NCI-H146 (cell line): Measurements from ENCODE around the gene FCHSD2.
A peak's percentile ranks its signal among the peaks of the same experiment; 100 is the strongest.
"Not testable (repeated sequence)": the region's sequence is repeated elsewhere in the genome, so short reads cannot be mapped to it uniquely, and the experiment has no call there.

Experiments used
- DNase-seq: peaks from one replicate; lab custom pipeline; 2025; lab: John Stamatoyannopoulos, UW

Gene FCHSD2

DNA sequence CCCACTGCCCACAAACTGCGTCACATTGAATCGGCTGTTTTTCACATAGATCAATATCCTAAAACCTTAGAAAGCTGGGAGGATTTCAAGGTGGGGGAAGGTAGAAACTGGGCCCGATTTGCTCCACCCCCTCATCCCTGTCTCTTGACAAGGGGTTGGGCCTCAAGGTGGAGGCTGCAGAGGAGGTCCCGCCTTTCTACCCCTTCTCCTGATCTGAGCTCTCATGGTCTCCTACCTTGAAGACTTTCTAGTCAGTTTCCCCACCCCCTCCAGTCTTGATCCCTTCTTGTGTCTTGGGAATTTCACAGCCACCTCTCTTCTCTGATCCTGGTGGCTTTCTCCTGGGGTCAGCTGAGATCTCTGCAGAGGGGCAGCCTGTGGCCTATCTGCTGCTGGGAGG, 343.8 kb downstream of the FCHSD2 start:
- DNase-seq, result no peak

DNA sequence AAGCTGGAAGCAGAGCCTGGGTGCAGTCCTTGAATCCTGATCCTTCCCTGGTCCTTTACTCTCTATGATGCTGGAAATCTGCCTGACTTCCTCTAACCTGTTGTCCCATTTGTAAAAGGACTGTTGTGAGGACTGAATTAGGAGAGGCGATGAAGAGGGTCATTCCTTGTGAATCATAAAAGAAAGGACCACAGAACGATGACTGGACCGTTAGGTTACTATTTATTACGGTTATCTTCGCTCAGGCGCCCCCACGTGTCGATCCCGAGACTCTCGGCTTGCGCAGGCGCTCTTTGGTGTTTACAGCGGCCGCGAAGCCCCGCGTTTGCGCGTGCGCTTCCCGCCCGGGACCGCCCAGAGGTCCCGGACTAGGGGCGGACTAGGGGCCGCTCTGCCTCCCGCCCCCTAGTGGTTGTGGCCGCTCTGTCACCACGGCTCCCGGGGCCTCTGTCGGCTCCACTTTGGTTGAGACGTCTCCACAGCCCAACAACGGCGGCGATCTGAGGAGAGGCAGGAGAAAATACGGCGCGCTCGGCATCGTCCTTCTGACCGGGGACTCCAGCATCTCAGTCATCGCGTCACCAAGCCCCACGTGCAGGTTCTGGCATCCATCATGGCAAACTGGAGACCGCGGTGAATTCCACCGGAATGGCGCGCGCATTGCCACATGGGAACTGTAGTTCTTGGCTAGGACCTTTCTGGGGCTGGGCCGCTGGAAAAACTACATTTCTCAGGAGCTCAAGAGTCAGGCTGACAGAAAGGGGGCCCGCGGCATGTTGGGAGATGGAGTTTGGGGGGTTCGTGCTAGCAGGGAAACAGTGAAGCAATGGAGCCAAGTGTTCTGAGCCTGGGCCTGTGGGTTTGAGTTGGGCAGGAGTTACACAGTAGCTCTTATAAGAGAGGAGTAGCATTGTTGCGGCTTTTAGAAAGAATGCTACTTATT, 348.4 kb downstream of the FCHSD2 start, which contains the start of gene STARD10:
Gene STARD10 (minus strand): TSS at position 623 of the 943 bp plus-strand sequence. CDS start 12,866 bp downstream, outside the sequence.
- peak; percentile 93 for DNase-seq

DNA sequence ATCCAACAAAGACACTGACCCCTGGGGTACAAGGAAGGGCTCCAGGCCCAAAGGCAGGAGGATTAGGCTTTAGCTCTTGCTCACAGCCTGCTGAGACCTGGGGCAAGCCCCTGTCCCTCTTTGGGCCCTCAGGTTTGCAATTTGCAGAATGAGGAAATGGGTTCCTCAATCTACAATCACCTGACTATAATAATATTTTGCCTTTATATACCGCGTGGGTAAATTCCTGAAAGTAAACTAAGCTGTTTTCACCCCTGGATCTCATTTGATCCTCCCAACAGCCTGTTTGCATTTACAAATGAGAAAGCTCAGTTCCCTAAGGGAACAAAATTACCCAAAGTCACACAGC, 349.1 kb downstream of the FCHSD2 start:
- no peak for DNase-seq

DNA sequence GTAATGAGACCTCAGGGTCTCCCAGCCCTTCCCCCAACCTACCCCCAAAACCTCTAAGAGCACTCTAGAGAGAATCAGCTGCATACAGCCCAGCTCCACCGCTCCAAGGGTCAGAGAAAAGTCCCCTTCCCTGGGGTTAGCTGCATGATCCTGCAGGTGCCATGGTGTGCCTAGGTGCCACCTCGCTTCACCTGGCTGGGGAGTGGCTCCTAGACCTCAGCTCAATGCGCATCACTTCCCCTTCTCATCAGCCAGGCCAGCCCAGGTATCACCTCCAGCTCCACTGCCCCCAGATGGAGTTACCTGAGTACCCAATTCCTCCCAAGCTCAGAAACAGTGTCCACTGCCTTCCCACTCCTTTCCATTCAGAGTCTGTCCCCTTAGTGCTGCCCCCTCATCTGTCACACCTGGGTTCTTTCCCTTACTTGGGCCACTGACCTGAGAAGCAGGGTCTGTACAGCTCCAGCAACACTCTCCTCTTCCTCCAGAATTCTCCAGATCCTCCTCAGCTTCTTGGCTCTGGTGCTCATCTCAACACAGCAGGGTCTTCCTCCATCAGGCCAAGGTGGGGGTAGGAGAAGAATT, 349.6 kb downstream of the FCHSD2 start:
- DNase-seq, result no peak

DNA sequence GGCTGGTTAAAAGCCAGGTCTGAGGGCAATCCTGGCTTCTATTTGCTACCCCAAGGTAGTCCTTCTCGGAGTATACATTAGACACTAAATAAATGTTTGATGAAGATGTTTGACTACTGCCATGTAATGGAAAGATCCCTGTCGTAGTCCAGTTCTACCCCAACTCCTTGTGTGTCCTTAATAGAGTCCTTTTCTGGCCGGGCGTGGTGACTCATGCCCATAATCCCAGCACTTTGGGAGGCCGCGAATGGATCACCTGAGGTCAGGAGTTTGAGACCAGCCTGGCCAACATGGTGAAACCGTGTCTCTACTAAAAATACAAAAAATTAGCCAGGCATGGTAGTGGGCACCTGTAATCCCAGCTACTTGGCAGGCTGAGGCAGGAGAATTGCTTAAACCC, 350.9 kb downstream of the FCHSD2 start:
- DNase-seq, result not testable (repeated sequence)

DNA sequence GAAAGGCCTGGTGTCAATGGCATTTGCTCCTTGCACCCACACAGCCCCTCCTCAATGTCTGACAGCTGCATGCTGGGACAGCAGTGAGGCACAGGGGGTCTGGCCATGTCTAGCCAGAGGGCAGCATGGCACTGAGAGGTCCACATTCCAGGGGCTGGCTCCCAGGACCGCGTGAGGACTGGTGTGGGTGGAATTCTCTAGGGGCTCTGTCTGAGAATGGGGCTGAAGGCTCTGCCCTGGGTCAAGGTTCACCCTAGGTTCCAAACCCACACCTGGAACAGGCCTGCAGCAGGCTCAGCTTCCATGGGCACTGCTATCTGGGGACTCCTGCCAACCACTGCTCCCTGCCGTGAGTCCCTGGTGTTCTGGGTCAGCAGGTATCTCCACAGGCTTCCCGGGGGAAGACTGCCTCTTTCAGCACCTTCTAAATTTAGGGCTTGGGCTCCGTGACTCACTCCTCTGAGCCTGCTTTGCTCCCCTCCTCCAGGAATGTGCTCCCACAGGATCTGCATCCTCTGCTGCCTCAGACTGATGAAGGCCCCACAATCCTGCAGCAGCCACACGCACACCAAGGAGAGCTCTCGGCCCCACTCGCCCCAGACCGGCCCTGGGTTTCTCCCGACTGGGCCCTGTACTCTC, 352.5 kb downstream of the FCHSD2 start:
- no peak for DNase-seq

DNA sequence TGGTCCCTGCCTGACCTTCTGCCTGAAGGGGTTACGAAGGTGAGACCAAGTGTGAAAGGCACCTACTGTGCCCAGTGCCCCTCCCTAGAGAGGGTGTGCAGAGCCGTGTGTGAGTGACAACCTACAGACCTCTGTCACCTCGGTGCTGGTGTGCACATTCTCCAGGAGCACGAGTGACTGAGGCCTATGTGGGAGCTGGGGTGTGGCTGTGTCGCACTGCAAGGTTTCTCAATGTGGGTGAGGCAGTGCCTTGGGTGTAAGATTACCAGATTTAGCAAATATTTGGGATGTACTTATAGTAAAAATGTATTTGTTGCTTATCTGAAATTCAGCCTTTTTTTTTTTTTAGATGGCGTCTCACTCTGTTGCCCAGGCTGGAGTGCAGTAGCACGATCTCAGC, 353.9 kb downstream of the FCHSD2 start:
- no peak for DNase-seq

DNA sequence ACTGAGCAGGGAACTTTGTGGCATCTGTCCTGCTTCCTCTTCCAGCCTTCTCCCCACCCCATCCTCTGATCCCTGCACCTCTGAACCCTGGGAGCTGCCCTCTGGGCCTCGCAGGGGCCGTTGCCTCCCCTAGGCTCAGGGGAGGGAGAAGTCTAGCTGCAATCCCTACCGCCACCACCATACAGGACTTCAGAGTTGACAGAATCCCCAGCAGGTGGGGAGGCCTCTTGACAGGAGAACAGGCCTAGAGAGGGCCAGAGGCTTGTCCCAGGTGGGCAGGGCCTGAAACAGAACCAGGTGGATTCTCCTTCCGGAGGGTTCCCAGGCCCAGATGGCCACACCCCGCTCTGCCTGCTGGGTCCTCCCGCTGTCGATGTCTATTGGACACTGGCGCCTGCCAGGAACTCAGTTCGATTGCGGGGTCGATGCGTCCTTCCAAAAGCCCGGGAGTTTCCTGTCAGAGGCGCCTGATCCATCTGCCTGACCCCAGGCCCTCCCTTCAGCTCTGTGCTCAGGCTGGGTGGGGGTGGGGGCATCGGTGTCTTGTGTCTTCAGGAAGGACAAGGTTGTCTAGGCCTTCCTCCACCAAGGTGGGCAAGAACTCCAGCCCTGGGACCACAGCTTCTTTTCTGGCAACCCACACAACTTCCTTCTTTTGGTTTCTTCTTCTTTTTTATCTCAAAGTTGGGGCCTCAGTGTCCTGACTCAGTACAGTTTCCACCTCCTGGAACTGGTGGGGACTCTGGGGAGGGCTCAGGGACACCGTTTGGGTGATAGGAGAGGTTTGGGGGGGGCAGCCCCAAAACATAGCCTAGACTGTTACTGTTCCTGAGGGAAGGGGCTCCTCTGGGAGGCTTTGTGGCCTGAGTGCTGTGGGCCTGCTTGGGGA, 354.7 kb downstream of the FCHSD2 start:
- DNase-seq, result peak; percentile 98
